ENCODE results near the gene USP5.
"Not testable (repeated sequence)": the region's sequence is repeated elsewhere in the genome, so short reads cannot be mapped to it uniquely, and the experiment has no call there.

The USP5 gene

DNA sequence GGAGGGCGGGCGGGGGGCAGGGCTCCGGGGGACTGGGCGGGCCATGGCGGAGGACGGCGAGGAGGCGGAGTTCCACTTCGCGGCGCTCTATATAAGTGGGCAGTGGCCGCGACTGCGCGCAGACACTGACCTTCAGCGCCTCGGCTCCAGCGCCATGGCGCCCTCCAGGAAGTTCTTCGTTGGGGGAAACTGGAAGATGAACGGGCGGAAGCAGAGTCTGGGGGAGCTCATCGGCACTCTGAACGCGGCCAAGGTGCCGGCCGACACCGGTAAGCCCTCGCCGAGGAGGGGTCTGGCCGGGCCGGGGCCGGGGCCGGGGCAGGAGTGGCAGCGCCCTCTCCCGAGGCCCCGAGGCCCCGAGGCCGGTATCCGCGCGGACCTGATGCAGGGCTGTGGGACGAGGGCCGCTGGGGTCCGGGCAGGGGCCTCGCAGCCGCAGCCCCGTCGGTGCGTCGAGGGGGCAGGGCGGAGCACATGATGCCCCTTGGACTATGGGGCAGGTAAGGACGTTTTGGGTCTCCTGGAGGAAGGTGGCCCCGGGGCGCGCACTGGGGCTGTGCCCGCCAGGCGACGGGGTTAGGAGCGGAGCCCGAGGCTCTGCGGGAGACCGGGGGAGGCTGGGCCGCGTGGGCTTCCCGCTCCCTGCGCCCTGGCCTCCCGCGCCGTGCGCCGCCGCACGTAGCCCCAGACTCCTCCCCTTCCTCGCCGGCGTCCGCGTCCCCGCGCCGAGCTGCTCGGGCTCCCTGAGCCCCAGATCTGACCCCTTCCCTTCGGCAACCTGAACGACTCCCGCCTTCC lies 15.7 kb downstream of the USP5 start, which contains the start of gene TPI1:
TPI1 (plus strand) TSS at position 119 of the 798 bp plus-strand sequence; CDS start at position 155, 36 bp downstream.
- TF ChIP-seq, protein P1, sequence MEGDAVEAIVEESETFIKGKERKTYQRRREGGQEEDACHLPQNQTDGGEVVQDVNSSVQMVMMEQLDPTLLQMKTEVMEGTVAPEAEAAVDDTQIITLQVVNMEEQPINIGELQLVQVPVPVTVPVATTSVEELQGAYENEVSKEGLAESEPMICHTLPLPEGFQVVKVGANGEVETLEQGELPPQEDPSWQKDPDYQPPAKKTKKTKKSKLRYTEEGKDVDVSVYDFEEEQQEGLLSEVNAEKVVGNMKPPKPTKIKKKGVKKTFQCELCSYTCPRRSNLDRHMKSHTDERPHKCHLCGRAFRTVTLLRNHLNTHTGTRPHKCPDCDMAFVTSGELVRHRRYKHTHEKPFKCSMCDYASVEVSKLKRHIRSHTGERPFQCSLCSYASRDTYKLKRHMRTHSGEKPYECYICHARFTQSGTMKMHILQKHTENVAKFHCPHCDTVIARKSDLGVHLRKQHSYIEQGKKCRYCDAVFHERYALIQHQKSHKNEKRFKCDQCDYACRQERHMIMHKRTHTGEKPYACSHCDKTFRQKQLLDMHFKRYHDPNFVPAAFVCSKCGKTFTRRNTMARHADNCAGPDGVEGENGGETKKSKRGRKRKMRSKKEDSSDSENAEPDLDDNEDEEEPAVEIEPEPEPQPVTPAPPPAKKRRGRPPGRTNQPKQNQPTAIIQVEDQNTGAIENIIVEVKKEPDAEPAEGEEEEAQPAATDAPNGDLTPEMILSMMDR (conservative IDR thresholded peaks at IDR 0.05; ENCODE audit: control insufficient read depth, insufficient read depth, low read depth, low read length): no peak

DNA sequence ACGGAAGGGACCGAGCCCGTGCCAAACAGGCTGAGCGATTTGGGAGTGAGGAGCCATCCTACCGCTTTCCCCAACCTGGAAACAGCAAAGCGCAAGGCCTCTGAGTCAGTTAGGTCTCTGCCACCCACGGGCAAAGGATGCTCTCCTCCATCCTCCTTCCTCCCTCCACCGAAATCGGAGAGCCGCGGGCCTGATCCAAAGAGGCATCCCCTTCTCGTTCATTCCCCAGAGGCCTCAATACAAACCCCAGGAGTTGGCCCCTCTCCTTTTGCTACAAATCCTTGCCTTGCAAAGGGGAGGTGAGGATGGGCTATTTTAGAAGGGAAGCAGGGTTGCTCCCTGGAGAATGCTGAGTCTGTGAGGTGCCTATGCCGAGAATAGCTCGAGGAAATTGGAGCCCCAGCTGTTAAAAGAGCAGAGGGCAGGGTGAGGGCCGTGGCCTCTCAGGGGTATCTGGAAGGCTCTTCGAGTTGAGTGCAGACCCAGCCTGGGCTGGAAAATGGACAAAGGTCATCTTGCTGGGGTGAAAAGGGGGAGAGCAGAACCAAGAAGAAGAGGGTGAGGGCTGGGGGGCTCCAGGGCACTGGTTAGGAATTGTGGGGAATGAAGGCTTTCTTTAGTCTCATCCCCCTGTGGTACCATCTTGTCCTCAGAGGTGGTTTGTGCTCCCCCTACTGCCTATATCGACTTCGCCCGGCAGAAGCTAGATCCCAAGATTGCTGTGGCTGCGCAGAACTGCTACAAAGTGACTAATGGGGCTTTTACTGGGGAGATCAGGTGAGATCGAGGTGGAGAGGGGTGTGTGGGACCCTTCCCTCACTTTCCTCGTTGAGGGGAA lies 16.5 kb downstream of the USP5 start:
- H3K4me3 ChIP-seq (ENCODE audit: control insufficient read depth, low read depth, low read length): peak overlapping the region; percentile 86
- TF ChIP-seq, protein P1 (conservative IDR thresholded peaks at IDR 0.05; ENCODE audit: control insufficient read depth, insufficient read depth, low read depth, low read length): peak; percentile 27
- DNase-seq (ENCODE audit: low read depth): peak; percentile 31

More for the DNA sequence above, 15.7 kb downstream of the USP5 start, which contains the start of gene TPI1:
- peak; percentile 70 for DNase-seq (ENCODE audit: low read depth)
- peak within 1 kb of the TSS; percentile 86 for H3K4me3 ChIP-seq (ENCODE audit: control insufficient read depth, low read depth, low read length)

DNA sequence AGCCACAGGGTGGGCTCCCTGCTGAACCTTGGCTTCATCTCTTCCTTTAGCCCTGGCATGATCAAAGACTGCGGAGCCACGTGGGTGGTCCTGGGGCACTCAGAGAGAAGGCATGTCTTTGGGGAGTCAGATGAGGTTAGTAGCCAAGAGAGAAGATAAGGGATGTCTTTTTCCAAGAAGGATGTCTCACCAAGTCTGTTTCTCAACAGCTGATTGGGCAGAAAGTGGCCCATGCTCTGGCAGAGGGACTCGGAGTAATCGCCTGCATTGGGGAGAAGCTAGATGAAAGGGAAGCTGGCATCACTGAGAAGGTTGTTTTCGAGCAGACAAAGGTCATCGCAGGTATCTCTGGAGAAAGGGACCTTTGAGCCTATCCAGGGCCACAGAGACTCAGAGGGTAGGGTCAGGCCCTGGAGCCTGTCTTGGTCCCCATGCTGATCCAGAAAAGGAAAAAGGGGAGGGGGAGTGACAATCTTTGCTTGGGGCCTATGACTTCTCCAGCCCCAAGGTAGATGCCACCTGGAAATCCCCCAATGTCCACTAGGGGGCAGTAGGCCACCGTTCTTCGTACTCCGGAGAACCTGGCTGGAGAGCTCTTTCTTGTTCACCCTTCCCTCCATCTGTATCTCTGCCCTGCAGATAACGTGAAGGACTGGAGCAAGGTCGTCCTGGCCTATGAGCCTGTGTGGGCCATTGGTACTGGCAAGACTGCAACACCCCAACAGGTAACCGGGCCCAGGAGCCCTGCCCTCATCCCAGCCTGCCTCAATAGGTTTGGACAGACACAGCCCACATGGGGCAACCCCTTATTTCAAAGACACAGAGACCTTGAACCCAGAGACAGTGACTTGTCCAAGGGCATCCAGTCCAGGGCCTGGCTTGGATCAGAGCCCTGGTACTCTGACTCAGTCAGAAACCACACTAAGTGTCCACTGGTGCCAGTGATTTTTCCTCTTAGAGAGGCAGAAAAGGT lies 17.4 kb downstream of the USP5 start:
- H3K4me3 ChIP-seq (ENCODE audit: control insufficient read depth, low read depth, low read length): peak overlapping the region; percentile 86
- peak; percentile 76 for DNase-seq (ENCODE audit: low read depth)
- TF ChIP-seq, protein P1 (conservative IDR thresholded peaks at IDR 0.05; ENCODE audit: control insufficient read depth, insufficient read depth, low read depth, low read length): peak; percentile 88

DNA sequence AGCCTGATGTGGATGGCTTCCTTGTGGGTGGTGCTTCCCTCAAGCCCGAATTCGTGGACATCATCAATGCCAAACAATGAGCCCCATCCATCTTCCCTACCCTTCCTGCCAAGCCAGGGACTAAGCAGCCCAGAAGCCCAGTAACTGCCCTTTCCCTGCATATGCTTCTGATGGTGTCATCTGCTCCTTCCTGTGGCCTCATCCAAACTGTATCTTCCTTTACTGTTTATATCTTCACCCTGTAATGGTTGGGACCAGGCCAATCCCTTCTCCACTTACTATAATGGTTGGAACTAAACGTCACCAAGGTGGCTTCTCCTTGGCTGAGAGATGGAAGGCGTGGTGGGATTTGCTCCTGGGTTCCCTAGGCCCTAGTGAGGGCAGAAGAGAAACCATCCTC lies 18.4 kb downstream of the USP5 start:
- not testable (repeated sequence) for H3K4me3 ChIP-seq (ENCODE audit: control insufficient read depth, low read depth, low read length)
- DNase-seq (ENCODE audit: low read depth): peak; percentile 33

DNA sequence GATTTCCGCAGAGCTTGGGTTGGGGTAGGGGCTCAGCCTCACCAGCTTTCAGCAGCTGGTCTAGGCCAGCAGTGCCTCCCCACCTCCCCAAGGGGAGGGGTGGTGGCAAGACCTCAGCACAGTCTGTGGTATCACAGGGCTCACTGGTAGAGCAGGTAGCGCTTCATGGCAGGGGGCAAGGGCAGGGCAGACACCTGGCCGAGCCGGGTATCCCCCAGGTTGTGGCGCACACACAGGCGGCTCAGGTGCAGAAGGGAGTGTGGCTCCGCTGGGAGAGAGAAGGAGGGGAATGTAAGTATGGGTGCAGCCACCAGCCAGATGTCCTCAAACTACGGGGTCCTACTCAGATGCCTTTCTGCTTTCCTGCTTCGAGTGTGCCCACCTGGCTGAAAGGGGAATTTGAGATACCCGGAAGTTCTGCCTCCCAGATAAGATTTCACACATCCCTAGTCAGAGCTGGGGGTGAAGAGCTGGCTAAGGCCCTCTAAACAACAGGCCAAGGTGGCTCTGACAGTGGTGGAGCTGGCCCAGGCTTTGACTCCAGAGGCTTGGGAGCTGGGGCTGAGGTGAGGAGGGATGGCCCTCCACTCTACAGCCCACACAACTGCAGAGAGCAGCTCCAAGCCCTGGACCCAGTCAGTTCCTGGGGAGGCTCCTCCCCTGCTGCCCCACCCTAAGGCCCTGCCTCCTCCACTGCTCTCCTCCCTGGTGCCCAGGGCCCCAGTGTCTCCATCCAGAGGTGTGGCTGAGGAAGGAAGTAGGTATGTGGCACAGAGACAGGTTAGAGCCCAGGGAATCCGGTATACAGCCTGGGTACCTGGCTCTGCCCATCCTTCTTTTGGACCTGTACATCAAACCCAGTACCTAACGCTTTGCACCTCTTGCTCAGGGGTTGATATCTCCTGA lies 19.4 kb downstream of the USP5 start:
- DNase-seq (ENCODE audit: low read depth): no peak
- H3K4me3 ChIP-seq (ENCODE audit: control insufficient read depth, low read depth, low read length): peak overlapping the region; percentile 82
- TF ChIP-seq, protein P1 (conservative IDR thresholded peaks at IDR 0.05; ENCODE audit: control insufficient read depth, insufficient read depth, low read depth, low read length): no peak

Data from fibroblast of mammary gland (primary cell).